ENCODE data around the gene DNMT1.

Gene DNMT1

GRCh38 chr19:10093295-10094186 lies 101.2 kb downstream of the DNMT1 start:
- no peak for DNase-seq (ENCODE audit: low read depth)

- no peak for DNase-seq (ENCODE audit: low read depth)
These were observed 102.0 kb downstream of the DNMT1 start for GRCh38 chr19:10092648-10093294.

- no peak for DNase-seq (ENCODE audit: low read depth)
These were observed 102.7 kb downstream of the DNMT1 start for GRCh38 chr19:10091895-10092641.

DNA sequence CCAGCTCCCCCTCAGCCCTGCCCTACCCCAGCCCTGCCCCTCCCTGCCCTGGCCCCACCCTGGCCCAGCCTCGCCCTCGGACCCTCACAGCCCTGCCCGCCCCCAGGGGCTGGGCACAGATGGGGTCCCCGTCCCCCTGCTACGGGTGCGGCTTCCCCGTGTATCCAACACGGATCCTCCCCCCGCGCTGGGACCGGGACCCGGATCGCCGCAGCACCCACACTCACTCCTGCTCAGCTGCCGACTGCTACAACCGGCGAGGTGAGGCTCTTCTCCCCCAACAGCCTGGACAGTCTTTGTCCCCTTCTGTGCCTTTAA lies 103.4 kb downstream of the DNMT1 start:
- no peak for DNase-seq (ENCODE audit: low read depth)

DNA sequence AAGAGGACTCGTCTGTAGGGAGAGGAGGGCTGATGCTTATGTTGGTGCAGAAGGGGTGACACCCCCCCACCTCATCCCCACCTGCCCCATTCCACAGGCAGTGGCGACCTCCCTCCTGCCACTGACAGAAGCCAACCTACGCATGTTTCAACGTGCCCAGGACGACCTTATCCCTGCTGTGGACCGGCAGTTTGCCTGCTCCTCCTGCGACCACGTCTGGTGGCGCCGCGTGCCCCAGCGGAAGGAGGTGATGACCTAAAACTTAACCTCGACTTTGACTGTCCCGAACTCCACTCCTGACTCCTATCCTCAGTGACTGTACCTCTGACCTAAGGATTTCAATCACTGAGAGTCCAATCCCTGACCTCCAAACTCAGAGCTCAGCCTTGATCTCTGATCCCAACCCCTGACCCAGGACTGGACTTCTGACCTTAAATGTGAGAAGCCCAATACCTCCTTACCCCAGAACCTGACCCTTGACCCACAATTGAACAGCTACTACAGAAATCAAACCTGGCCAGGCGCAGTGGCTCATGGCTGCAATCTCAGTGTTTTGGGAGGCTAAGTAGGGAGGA lies 104.9 kb downstream of the DNMT1 start:
- no peak for DNase-seq (ENCODE audit: low read depth)

DNA sequence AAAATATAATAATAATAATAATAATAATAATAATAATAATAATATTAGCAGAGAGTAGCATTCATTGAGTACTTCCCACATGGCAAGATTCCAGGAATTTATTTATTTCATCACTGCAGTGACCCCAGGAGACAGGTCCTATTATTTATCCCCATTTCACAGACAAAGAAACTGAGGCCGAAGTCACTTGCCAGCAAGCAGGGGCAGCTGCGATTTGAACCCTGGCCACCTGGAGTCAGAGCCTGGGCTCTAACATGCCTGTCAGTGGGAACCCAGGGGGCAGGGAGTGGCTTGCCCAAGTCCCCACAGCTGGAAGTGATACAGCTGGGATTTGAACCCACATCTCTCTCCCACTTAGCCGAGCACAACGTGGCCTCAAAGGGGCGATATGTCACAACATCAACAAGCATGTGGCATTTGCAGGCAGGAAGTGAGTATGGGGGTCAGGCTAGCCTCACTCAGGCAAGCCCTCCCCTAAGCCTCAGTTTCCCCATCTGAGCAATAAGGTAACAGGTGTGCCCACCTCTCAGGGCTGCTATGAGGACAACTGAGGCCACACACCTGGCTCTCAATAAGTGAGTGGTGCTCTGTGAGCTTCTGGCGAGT lies 105.7 kb downstream of the DNMT1 start:
- no peak for DNase-seq (ENCODE audit: low read depth)

DNA sequence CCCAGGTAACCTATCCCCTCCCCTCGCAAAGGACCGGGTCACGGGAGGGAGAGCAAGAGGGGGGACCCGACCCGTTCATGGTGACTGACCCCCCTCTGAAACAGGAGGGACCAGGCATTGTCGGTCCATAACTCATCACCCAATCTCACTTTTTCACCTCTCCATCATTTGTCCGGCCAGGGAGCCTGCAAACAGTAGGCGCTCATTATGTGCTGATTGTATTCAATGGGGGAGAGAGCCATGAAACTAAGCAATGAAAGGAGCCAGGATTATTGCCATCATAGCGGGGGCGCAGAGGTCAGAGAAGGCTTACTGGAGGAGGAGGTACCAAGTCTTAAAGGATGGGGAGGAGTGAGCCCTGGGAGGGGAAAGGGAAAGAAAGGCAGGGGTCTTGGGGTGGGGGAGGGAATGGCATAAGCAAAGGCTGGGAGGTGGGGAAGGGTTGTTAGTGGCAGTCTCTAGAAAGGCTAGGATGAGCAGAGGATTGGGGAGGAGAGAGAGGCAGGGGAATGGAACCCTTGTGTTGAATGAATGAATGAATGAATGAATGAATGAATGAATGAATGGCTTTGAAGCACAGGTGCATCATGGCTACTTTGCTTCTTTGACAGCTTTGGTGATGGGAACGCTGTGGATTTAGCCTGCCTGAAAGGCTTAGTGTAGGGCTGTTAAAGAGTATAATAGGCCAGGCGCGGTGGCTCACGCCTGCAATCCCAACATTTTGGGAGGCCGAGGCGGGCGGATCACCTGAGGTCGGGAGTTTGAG lies 107.3 kb downstream of the DNMT1 start:
- DNase-seq (ENCODE audit: low read depth) = no peak

GRCh38 chr19:10086591-10087192 lies 108.1 kb downstream of the DNMT1 start:
- no peak for DNase-seq (ENCODE audit: low read depth)

DNA sequence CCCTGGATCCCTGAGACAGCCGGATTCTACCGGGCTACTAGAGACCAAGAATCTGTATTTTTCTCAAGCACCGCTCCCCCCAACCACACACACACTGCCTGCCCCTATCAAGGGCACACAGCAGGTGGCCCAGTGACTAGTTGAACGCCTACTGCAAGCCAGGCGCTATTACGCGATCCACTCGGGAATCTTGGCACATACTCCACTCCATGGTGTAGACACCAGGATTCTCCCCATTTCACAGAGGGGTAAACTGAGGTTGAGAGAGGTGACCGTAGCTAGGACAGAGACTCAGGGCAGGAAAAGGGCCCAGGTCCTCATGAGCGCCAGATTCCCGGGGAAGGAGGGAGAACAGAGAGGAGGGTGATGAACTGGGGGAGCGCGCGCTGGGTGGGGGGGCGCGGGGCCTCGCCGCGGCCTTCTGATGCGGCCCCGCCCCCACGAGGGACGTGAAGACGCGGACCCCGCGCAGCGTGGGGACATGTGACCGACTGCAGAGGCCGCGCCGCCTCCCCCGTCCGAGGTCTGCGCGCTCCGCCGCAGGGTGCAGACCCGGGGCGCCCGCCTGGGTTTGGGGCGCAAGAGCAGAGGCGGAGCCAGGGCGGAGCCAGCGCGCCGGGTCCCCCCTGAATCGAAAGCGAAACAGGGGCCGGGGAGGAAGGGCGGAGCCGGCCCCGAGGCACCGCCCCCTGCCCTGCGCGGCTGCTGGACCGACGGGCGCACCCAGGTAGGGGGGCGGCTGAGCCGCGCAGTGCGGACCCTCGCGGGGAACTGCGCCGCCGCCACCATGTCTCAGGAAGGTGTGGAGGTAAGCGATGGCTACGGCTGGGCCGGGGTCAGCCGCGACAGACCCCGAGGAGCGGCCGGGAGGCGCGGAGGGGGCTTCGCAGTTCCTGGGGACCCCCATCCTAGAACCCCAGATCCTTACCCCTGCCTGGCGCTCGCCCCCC lies 108.8 kb downstream of the DNMT1 start, which contains the start of gene SHFL:
Gene SHFL (plus strand): TSS at position 677 of the 950 bp plus-strand sequence. CDS start 111 bp downstream, at position 788.
- peak; percentile 72 for DNase-seq (ENCODE audit: low read depth)

DNA sequence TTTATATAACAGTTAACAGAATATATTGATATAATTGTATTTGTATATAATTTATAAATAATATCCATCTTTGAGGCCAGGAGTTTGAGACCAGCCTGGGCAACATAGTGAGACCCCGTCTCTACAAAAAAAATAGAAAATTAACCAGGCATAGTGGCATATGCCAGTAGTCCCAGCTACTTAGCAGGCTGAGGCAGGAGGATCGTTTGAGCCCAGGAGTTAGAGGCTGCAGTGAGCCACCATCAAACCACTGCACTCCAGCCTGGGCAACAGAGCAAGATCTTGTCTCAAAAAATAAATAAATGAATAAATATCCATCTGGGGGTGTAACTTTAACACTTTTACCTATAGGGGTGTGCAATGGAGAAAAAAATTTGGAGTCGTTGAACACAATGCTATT lies 110.0 kb downstream of the DNMT1 start:
- no peak for DNase-seq (ENCODE audit: low read depth)

GRCh38 chr19:10083911-10084310 lies 110.8 kb downstream of the DNMT1 start:
- no peak for DNase-seq (ENCODE audit: low read depth)
